HG03469 (cell line): ENCODE results near the gene CLDN14.

Experiments
- ATAC-seq: cut with Tn5 transposase; IDR thresholded peaks from one replicate; pipeline ENCODE4 v1.9.1; 2021; ENCODE audit warnings: mild to moderate bottlenecking, moderate library complexity, moderate number of reproducible peaks; ENCODE audit not compliant: unreplicated experiment

The CLDN14 gene

DNA sequence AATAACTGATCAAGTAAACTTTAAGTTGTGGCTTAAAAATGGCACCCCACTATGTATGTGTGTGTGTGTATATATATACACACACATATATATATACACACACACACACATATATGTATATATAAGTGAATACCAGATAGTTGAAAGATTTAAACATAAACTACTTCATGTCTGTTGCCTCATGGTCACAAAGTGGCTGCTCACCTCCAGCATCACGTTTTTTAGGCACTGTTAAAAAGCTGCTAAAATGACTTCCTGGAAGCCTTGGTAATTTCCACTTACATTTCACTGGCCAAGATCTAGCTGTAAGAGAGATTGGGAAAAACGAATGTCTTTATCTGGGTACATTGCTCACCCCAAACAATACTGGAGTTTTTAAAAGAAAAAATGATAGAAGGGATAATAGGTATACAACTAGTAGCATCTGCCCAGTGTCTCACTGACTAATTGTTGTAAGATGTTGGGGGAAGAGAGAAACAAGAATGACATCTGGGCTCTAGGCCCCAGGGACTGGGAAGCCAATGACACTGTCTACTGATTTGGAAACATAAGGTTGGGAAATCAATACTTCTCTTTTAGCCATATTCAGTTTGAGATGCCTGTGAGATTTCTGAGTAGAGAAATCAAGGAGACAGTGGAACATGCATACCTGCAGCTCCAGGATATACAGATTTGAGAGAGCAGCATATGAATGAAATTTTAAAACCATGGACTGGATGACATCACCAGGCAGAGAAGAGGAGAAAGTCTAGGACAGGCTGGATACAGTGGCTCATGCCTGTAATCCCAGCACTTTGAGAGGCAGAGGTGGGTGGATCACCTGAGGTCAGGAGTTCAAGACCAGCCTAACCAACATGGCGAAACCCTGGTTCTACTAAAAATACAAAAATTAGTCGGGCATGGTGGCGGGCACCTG lies 42.8 kb downstream of the CLDN14 start:
- ATAC-seq, result no peak

DNA sequence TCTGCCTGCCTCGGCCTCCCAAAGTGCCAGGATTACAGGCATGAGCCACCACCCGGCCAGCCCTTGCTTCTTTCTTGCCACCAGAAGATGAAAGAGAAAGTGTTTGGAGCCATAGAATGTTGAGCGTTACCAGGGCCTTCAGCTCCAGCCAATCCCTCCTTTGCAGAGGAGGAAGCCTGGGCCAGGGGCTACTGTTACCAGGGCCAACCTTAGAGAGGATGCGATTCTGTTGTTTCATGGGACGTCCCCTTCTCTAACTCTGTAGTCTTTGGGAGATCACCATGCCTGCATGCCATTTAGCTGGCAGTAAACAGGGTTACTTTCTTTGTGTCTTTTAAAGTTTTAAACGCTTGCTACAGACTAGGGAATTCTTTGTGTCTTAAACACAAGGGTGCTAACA lies 45.8 kb downstream of the CLDN14 start:
- no peak for ATAC-seq

DNA sequence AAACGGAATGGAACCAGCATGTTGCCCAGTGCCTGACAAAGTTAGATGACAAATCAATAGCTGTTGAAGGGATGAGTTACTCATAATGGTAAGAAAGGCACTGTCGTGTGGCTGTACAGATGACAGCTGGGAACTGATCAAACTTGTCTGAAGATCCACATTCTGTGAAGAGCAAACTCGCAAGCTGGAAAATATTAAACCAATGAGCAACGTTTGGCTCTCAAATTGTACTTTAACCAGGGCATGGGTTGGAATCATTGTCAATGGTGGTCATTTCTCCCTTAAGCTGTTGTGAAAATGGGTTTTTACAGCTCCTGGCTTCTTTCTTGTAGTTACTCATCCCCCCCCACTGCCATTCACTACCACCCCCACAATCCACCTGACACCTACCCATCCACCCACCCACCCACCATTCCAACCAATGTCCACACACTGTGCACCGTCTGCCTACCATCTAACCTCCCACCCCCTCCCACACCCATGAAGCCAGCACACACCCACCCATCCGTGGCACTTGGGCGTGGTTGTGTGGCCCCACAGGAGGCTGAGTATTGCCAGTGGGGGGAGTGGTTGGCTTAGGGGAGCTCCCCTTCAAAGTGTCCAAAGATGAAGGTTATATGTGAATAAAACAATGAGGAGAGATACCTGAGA lies 46.7 kb downstream of the CLDN14 start:
- no peak for ATAC-seq

GRCh38 chr21:36431252-36431651 lies 48.7 kb downstream of the CLDN14 start:
- ATAC-seq, result no peak

DNA sequence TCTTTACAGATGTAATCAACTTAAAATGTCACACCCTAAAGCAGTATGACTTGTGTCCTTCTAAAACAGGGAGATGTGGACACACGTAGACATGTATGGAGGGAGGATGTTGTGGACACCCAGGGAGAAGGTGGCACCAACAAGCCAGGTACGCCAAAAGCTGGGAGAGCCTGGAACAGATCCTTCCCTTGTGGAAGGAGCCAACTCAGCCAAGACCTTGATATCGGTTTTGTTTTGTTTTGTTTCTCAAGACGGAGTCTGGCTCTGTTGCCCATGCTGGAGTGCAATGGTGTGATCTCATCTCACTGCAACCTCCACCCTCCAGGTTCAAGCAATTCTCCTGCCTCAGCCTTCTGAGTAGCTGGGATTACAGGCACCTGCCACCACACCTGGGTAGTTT lies 49.1 kb downstream of the CLDN14 start:
- ATAC-seq, result no peak

- ATAC-seq, result peak; percentile 64
Measured at GRCh38 chr21:36429947-36430546, 49.9 kb downstream of the CLDN14 start.

GRCh38 chr21:36428761-36429432 lies 51.0 kb downstream of the CLDN14 start:
- ATAC-seq, result no peak

DNA sequence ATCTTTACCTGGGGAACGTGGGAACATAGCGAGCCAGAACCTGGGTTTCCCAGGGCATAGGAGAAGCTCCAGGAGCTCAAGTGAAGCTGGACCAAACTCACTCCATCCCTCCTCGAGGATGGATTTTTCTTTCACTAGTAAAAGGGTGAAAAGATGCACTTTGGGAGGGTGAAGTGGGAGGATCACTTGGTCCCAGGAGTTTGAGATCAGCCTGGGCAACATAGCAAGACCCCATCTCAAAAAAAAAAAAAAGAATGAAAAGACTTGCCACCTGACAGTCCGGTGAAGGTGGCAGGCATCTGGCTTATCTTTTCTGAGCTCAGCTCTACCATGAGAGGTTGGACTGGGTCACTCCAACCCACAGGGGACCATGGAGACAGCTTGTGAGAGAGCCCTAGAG lies 52.4 kb downstream of the CLDN14 start:
- ATAC-seq, result no peak

DNA sequence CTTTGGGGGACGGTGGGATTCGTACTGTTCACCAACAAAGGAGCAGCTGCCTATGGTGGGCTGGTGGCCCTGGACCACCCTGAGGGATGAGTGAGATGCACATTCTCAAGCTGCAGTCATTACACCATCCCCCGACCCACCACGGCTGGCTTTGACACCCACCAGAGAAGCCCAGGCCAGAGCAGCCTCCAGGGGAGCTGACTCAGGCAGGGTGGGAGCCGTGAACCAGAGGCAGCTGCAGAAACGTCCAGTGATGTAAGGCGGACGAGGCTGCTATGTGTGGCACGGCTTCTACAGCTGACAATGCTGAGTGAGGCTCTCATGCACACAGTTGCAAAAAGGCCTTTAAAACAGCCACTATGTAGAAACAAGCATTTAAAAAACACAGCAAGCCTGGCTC lies 54.6 kb downstream of the CLDN14 start:
- ATAC-seq, result no peak

DNA sequence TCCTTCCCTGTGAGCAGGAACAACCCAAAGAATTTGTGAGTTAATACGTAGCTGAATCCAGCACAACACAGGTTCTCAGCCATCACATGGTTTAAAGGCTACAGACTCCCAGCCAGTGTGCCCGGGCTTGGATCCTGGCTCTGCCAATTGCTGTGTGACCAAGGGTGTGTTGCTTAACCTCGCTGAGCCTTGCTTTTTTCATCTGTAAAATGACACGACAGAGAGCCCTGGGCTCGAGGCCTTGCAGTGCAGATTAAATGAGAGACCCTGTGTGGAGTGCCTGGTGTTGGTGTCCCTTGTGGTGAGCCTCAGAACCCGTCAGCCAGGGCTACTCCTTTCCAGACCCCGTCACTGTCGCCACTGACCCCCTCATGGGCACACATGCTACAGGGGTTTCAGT lies 55.3 kb downstream of the CLDN14 start:
- no peak for ATAC-seq

- no peak for ATAC-seq
Measured at GRCh38 chr21:36423771-36424433, 56.0 kb downstream of the CLDN14 start.

DNA sequence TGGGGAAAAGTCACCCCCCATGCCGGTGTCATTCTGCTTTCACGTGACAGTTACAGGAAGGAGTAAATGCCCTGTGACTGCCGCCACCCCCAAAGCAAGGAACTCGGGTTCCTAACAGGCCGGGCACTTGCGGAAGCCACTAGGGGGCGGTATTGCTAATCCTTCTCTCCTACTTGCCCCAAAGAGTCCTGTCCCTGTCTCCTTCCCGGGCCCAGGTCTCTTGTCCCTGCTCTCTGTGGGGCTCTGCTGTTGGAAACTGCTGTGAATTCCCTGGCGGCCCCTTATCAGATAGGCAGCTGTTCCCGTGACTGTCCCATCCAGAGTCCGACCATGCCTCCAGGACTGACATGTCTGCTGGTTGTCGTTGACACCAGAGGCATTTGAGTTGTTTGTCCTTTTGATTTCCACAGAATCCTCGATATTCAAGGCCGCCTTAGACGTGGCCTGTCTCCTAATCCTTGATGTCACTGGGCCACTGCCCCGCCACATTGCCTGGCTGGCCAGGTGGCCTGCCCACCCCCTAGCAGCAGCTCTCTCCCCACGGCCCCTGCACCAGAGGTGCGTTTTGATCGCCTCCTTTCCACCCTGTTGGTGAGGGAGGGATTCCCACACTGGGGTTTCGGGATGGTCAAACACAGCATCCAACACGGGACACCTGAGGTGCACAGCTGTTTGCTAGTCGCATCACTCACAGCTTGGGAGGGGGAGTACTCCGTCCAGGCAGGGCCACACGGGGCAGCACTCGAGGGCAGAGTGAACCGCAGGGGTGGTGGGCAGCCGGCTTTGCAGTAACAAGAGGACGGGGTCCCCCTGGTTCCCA lies 57.4 kb downstream of the CLDN14 start:
- ATAC-seq, result no peak

DNA sequence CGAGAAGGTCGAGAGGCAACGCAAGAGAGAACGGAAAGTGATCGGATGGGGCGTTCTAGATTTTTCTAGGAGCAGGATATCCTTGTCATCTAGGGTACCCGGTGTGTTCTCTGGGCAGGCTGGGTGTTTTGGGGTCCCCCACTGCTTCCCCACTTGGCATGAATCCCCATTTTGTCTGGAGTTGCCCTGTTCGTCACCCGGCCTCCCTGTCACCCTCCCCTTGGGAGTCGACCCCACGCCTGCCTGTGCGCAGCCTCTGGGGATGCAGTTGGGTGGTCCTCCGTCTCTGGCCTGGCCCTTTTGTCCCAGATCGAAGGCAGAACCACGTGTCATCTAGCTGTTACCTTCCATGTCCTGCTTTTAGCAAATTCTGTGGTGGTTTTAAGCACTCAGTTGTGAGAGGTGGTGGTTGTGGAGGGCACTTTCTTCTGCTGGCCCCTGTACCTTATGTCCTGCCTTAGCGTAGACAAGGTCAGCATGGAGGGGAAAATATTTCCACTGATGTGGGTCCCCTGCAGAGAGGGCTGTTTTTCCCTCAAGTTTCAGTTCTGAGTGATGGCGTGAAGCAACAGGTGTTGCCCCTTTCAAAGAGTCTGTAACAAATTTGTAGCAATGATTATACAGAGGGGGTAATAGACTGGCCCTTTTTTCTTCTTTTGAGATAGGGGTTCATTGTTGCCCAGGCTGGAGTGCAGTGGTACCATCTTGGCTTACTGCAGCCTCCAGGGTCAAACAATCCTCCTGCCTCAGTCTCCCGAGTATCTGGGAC lies 59.2 kb downstream of the CLDN14 start:
- ATAC-seq, result no peak

- ATAC-seq, result no peak
Measured at GRCh38 chr21:36419996-36420395, 59.9 kb downstream of the CLDN14 start.

DNA sequence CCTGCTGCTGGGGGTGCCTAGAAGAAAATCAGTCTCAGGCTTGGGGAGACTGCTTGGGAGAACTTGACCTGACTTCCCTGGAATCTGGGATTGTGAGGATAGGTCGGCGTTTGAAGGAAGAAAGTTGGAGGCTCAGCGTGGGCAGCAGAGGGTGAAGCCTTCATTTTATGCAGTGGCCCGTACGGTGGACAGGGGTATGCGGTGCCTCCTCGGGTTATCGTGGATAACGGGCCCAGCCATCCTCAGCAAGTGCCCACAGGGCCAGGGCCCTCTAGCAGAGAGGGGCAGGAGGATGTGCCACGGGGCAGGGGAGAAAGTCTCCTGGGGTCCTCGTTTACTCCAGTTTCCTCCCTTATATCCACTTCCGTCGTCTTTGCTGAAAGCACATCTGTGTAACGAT lies 60.7 kb downstream of the CLDN14 start:
- no peak for ATAC-seq

- no peak for ATAC-seq
Measured at GRCh38 chr21:36415375-36415774, 64.5 kb downstream of the CLDN14 start.

DNA sequence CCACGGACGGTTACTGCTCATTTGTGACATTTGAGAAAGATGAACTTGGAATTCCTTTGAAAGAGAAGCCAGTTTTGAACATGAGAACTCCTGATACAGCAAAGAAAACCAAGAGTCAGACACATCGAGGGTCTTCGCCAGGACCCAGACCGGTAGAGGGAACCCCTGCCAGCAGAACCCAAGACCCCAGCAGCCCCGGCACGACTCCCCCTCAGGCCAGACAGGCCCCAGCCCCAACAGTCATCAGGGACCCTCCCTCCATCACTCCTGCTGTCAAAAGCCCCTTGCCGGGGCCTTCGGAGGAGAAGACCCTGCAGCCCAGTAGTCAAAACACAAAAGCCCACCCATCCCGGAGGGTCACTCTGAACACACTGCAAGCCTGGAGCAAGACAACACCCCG lies 67.0 kb downstream of the CLDN14 start:
- no peak for ATAC-seq

DNA sequence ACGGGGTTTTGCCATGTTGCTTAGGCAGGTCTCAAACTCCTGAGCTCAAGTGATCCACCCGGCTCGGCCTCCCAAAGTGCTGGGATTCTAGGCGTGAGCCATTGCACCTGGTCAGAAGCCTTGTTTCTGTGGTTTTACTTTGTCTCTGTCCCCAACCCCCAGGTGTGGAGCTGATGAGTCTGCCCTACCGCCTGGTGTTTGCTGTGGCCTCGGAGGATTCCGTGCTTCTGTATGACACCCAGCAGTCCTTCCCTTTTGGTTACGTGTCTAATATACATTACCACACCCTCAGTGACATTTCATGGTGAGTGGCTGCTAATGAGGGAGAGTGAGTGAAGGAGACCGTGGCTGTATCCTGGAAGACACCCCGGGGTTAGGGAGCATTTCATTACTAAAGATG lies 68.6 kb downstream of the CLDN14 start:
- ATAC-seq, result no peak
